ENCODE results near the gene NAT8L. TPM values are rescaled to one million over a fixed set of nuclear protein-coding genes. Genes with fewer than 3 reads are reported as not detected.

The NAT8L gene
- total and polyA plus RNA-seq, 2 of the 13 experiments (the other 11 are each of a cell fraction or from before 2014, with no cell fraction given), result 2.2 to 3.3 TPM

GRCh38 chr4:2049811-2050210, 9.3 kb upstream of the NAT8L start (continued):
- TF ChIP-seq ZFP41 (CRISPR knock-in tag; IDR thresholded peaks at IDR 0.05; ENCODE audit: borderline replicate concordance) (no peak), CREM (IDR thresholded peaks at IDR 0.05) (no peak), CREM (CRISPR knock-in tag; IDR thresholded peaks at IDR 0.05) (no peak), NR2C2 (CRISPR knock-in tag; IDR thresholded peaks at IDR 0.05; ENCODE audit: borderline replicate concordance) (no peak)
- TF ChIP-seq, protein P1, sequence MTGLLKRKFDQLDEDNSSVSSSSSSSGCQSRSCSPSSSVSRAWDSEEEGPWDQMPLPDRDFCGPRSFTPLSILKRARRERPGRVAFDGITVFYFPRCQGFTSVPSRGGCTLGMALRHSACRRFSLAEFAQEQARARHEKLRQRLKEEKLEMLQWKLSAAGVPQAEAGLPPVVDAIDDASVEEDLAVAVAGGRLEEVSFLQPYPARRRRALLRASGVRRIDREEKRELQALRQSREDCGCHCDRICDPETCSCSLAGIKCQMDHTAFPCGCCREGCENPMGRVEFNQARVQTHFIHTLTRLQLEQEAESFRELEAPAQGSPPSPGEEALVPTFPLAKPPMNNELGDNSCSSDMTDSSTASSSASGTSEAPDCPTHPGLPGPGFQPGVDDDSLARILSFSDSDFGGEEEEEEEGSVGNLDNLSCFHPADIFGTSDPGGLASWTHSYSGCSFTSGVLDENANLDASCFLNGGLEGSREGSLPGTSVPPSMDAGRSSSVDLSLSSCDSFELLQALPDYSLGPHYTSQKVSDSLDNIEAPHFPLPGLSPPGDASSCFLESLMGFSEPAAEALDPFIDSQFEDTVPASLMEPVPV (CRISPR knock-in tag; IDR thresholded peaks at IDR 0.05), result no peak

- Histone ChIP-seq H3K9me3 (ENCODE audit: low read length) (no peaks in the 10 kb centered on the region), H3K4me2 (ENCODE audit: low read depth, low read length) (no peak overlapping the region), H3K27ac (ENCODE audit: extremely low read length, insufficient read depth, low read length) (no peak overlapping the region), H3K79me2 (ENCODE audit: insufficient read depth, low read length) (no peaks in the 10 kb centered on the region), H3K4me3 (replicated peaks in 1 of 3; ENCODE audit: insufficient read depth in 1 of 3, low read depth in 2 of 3, low read length in 3 of 3) (no peak overlapping the region), H2AFZ (ENCODE audit: low read length) (no peak overlapping the region), H3K4me1 (ENCODE audit: insufficient read depth, low read length) (no peaks in the 10 kb centered on the region), H3K27me3 (ENCODE audit: control insufficient read depth in 1 of 2, insufficient read depth in 2 of 2, low read length in 2 of 2) (peaks cover 1 to 20% of the 10 kb centered on the region in 2 experiments; a peak in 3 of 5 replicates), H4K20me1 (ENCODE audit: insufficient read depth, low read length) (no peaks in the 10 kb centered on the region), H3K36me3 (replicated peaks in 1 of 2; ENCODE audit: control insufficient read depth in 1 of 2, insufficient read depth in 2 of 2, low read length in 2 of 2) (no peaks in the 10 kb centered on the region), H3K9ac (ENCODE audit: insufficient read depth, low read depth, low read length) (no peak overlapping the region)
- ATAC-seq (no peak), DNase-seq (ENCODE audit: low spot score) (no peak), FAIRE-seq (no peak)
- in situ Hi-C loops (cut with HindIII; ENCODE audit: extremely low pct_ligation_motif_present, low pct_unique_long_range_greater_than_20kb) (no loop called here), intact Hi-C loops (cut with micrococcal nuclease; ENCODE audit: unreplicated experiment) (no loop called here)
- CTCF ChIA-PET (ENCODE audit: low intra/inter-chr PET ratio, low total read pairs), result no interaction called here
- POLR2A ChIA-PET, result no interaction called here
- BruUV-seq (replicated peaks), result no TSS peak
- 56% methylated on average over 10 of the region's 10 CpGs for WGBS (ENCODE audit: low lambda C conversion rate)
- TF ChIP-seq NAIF1 (CRISPR knock-in tag; IDR thresholded peaks at IDR 0.05; ENCODE audit: borderline replicate concordance) (no peak), HOXA3 (CRISPR knock-in tag; IDR thresholded peaks at IDR 0.05) (no peak), ZNF337 (CRISPR knock-in tag; IDR thresholded peaks at IDR 0.05; ENCODE audit: borderline replicate concordance, low read depth) (no peak), MIER2 (CRISPR knock-in tag; IDR thresholded peaks at IDR 0.05) (no peak), MTF1 (CRISPR knock-in tag; IDR thresholded peaks at IDR 0.05) (no peak), ZNF256 (CRISPR knock-in tag; conservative IDR thresholded peaks at IDR 0.05) (no peak), SALL1 (CRISPR knock-in tag; IDR thresholded peaks at IDR 0.05) (no peak), KAT2B (IDR thresholded peaks at IDR 0.05; ENCODE audit: borderline replicate concordance, low read depth, low read length) (no peak), YEATS4 (CRISPR knock-in tag; IDR thresholded peaks at IDR 0.05; ENCODE audit: borderline replicate concordance) (no peak), ZNF17 (CRISPR knock-in tag; IDR thresholded peaks at IDR 0.05) (no peak), E2F2 (CRISPR knock-in tag; IDR thresholded peaks at IDR 0.05; ENCODE audit: borderline replicate concordance) (no peak)
These were observed 8.0 kb upstream of the NAT8L start for GRCh38 chr4:2051086-2051485.
